HuH-7 (cell line): Measurements from ENCODE around the gene CHST11.

Experiments used
- DNase-seq: peaks from one replicate; pipeline ENCODE4 v3.0.0; 2011; ENCODE audit warnings: low spot score

CHST11 gene

GRCh38 chr12:104456417-104456949, at the start of gene CHST11:
Gene CHST11, plus strand, starts transcription at chr12:104456948.
- DNase-seq: peak; percentile 85

DNA sequence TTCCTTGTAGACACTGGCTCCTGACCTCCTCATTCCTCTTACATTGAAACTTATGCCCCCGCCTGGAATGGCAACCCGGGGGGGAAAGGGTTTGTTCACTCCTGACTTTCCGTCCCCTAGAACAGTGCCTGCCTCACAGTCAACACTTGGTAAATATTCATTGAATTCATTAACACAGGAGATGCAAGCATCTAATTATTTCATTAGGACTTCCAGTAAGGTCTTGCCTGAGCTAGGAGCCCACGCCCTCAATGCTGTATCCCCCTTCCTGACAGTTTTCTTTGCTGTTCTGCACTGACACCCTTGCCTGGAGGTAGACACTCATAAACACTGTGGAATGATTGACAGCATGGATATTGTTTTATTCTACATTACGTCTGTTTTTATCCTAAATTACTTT, 49.3 kb upstream of the CHST11 start:
- DNase-seq: no peak

- DNase-seq: no peak
Measured at GRCh38 chr12:104407922-104408321, 48.8 kb upstream of the CHST11 start.

GRCh38 chr12:104410326-104410725, 46.4 kb upstream of the CHST11 start:
- DNase-seq: no peak

- DNase-seq: no peak
Measured at GRCh38 chr12:104410786-104411185, 46.0 kb upstream of the CHST11 start.

GRCh38 chr12:104411826-104412641, 44.7 kb upstream of the CHST11 start:
- DNase-seq: no peak

- DNase-seq: no peak
Measured at GRCh38 chr12:104412681-104413080, 44.1 kb upstream of the CHST11 start.

GRCh38 chr12:104413330-104413729, 43.4 kb upstream of the CHST11 start:
- DNase-seq: no peak

DNA sequence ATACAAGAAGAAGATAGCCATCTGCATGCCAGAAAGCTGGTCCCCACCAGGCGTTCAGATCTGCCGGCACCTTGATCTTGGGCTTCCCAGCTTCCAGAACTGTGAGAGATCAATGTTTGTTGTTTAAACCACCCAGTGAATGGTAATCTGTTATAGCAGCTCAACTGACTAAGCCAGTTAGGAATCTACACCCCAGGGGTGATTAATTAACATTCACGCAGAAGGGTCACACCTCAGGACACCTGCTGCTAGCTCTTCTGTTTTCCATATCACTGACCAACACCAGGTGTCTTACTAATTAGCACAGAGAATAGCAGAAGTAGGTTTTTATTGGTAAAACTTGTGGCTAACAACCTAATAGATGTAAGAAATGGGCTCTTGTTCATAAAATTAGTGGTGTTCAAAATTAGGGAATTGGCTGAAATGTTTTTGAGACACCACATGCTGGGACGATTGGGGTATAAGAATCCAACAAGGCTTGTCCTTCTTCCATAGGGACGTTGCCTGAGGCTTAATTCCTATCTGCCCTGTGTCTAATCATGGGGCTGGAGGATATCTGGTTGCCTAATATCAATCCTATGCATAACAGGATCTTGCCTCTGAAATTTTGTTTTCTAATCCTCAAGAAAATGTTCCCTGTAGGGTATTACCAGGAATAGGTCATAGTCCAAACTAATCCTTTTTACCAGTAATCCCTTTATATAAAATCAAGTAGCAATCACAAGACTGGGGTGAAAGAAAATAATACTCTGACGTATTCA, 42.0 kb upstream of the CHST11 start:
- no peak for DNase-seq

DNA sequence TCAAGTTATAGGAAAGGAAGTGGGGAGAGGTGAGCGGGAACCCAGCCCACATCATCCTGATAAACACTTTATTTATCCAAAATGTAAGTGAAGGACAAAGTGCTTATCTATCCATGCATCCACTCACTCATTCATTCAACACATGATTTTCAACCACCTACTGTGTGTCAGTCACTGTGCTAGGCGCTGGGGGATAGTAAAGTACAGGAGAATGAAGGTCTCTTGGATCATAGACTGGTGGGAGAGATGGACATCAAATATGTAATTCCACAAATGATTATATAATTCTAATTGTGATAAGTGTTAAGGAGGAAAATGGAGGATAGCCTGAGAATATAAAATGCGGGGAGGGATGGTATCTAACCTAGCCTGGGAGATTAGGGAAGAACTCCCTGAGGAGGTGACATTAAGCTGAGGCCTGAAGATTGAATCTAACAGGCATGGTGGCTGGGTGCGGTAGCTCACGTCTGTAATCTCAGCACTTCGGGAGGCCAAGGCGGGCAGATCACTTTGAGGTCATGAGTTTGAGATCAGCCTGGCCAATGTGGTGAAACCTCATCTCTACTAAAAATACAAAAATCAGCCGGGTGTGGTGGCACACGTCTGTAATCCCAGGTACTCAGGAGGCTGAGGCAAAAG, 41.3 kb upstream of the CHST11 start:
- no peak for DNase-seq

GRCh38 chr12:104416136-104416535, 40.6 kb upstream of the CHST11 start:
- DNase-seq: no peak

DNA sequence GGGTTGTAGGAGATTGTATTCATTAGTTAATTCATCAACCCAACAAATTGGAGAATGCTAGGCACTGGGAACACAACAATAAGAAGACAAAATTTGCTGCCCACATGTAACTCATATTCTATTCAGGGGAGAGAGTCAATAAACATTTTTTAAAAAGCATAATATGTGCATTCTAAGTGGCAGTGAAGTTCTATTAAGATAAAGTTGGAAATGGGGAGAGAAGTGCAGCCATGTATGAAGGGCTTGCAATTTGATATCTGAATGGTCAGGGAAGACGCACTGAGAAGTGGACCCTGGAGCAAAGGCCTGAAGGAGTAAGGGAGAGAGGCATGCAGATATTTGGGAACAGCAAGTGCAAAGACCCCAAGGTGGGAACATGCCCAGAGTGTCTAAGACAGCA, 40.2 kb upstream of the CHST11 start:
- no peak for DNase-seq

DNA sequence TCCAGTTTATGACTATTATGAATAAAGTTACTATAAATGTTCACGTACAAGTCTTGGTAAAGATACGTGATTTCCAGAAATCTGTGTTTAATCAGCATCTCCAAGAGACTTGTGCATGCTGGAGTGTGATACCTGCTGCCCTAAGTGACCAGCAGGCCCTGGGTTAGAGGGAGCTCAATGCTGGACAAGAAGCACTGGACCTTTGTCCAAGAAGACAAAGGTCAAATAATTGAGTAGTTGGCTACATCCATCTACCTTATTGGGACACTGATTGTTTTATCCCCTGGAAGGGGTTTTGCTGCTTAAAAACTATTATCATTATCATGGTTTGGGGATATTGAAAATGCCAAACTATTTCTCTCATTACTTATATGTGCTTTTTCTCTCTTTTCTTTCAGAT, 37.0 kb upstream of the CHST11 start:
- no peak for DNase-seq

DNA sequence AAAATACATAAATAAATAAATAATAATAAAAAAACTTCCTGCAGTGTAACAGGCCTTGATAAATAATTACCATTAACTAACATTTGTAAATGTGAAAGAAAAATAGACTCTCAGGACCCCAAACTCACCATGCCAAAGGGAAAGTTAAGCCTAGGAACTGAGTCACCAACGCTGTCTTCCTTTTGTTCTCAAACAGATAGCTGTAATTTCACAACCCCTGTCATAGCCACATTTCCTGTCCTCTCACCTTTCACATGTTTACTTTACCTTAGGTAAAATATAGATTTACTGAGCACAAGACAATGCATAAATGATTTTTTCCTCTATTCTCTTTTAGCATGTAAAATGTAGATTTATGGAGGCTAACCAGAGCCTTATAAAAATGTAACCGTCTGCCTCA, 35.9 kb upstream of the CHST11 start:
- no peak for DNase-seq

DNA sequence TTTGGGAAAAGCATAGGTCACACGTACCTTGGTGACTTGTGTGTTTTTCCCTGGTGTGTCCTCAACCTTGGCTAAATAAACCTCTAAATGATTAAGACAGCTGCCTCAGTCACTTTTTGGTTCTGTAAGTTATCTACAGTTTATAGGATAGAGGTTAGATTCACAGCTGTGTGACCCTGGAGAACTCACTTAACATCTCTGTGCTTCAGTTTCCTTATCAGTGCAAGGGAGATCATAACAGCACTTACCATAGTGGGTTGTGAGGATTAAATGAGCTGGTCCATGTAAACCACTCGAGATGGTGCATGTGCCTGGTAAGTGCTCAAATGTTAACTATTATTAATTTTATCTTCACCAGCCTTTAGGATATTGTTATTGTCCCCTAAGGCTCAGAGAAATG, 35.4 kb upstream of the CHST11 start:
- no peak for DNase-seq

GRCh38 chr12:104422441-104422840, 34.3 kb upstream of the CHST11 start:
- no peak for DNase-seq

GRCh38 chr12:104423273-104423672, 33.5 kb upstream of the CHST11 start:
- no peak for DNase-seq

- peak; percentile 10 for DNase-seq
Measured at GRCh38 chr12:104423809-104424208, 32.9 kb upstream of the CHST11 start.

GRCh38 chr12:104424955-104425354, 31.8 kb upstream of the CHST11 start:
- no peak for DNase-seq

GRCh38 chr12:104425614-104426013, 31.1 kb upstream of the CHST11 start:
- no peak for DNase-seq

DNA sequence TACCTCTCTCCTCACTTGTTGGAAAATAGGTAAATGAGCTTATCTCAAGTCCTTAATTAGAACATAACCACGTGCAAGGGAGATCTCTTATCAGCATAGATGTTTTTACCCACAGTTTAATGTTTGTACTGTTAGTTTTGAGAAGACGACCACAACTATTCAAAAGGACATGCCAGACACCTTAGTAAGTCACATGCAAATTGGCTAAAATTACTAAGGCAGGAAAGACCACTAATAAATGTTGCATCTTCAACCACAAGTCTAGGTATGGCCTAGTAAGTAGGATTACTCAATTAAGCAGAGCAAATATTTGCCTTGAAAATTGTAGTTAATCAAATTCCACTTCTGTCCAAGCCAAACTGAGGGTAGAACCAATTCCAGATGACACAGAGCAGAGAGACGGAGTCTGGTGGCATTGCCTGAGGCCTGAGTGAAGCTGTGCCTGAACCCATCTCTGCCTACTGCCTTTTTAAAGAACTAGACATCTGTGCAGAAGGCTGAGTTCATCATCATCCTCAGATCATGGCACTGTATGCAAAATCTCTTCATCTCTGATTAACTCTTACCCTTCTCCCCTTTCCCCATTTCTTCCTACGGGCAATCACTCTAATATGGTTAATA, 29.7 kb upstream of the CHST11 start:
- DNase-seq: no peak

- no peak for DNase-seq
Measured at GRCh38 chr12:104427547-104427938, 29.2 kb upstream of the CHST11 start.
